Fibroblast of lung (primary cell): ENCODE data around the gene IL17RD.

Source experiments
- EZH2 ChIP-seq: IDR thresholded peaks from 2 replicates; pipeline ENCODE4 v1.5.1; 2012; ENCODE audit warnings: low read length, control low read depth, mild to moderate bottlenecking; ENCODE audit errors: missing control alignments
- TF ChIP-seq, protein P1 (sequence below), 2 donors: IDR thresholded peaks in 1 of 2; conservative IDR thresholded peaks in 1 of 2; 1 replicate in 1 of 2; 2 replicates in 1 of 2; pipeline ENCODE4 v1.5.1; 2011 to 2012; ENCODE audit warnings: low read length in 2 of 2, control low read depth in 1 of 2, inconsistent platforms in 1 of 2, low read depth in 1 of 2, mild to moderate bottlenecking in 1 of 2

DNA sequence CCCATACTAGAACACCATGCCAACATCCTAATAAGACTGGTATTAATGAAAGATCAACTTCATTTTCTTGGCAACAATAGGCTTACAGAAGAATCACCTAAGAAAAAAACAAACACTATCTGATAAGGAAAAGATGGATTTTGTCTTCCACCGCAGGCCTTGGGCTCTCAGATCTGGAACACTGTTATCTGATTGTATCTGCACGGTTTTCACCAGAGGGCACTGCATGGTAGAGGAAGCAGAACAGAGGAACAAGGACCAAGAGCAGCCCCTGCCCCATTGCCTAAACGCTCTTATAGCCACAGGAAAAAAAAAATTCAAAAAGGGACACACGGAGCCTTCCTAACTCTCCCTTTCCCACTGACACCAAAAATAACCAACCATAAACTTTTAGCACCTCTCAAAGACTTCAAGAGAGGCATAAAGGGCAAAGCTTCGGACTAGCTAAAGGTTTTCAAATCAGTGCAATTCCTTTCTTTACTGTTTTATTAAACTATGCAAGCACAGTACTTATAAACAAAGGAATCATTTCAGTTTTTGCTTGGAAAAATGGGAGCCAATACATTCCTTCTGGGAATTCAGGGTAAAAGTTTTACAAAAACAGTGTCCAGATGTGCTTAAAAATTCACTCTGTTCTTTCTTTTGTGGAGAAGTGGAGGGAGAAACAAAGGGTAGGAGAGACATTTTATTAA lies 23.3 kb downstream of the IL17RD start:
- no peak for TF ChIP-seq EZH2
- TF ChIP-seq, protein P1, sequence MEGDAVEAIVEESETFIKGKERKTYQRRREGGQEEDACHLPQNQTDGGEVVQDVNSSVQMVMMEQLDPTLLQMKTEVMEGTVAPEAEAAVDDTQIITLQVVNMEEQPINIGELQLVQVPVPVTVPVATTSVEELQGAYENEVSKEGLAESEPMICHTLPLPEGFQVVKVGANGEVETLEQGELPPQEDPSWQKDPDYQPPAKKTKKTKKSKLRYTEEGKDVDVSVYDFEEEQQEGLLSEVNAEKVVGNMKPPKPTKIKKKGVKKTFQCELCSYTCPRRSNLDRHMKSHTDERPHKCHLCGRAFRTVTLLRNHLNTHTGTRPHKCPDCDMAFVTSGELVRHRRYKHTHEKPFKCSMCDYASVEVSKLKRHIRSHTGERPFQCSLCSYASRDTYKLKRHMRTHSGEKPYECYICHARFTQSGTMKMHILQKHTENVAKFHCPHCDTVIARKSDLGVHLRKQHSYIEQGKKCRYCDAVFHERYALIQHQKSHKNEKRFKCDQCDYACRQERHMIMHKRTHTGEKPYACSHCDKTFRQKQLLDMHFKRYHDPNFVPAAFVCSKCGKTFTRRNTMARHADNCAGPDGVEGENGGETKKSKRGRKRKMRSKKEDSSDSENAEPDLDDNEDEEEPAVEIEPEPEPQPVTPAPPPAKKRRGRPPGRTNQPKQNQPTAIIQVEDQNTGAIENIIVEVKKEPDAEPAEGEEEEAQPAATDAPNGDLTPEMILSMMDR (conservative IDR thresholded peaks at IDR 0.05 in 1 of 2, IDR thresholded peaks at IDR 0.05 in 1 of 2; ENCODE audit: low read depth in 1 of 2, low read length in 2 of 2), result no peak
